Tongue (tissue), 2 donors: Measurements from ENCODE around the gene NPIPB4. TPM values are rescaled to one million over a fixed set of nuclear protein-coding genes. Genes with fewer than 3 reads are reported as not detected.

Experiments
- small RNA-seq: library from RNA; depleted of rRNA; stranded (forward); fragments of <200 nt; gene quantifications from one replicate; pipeline ENCODE3, GENCODE V24; 2014; ENCODE audit warnings: low replicate concordance
- total RNA-seq: library from RNA; depleted of rRNA; stranded (reverse); fragments of >200 nt; gene quantifications from one replicate; pipeline ENCODE4 v1.2.3, GENCODE V29; 2014

NPIPB4 gene
- total RNA-seq, 1 donor from 2014 or later, result 53.0 TPM

Small RNAs within 50 kb of the gene (small RNA-seq; reads per million reads assigned to genes)
- not detected for gene AC092375.3

Other genes starting within 250 kb of the NPIPB4 start
- gene IGSF6, start 205.1 kb downstream of the NPIPB4 start, total RNA-seq, result 1.3 TPM
- 0.10 TPM for gene OTOA, start 193.8 kb downstream of the NPIPB4 start, total RNA-seq
- gene UQCRC2, start 95.6 kb upstream of the NPIPB4 start, total RNA-seq, result 483 TPM
- gene PDZD9, start 143.4 kb upstream of the NPIPB4 start, total RNA-seq, result not detected
- gene MOSMO, start 150.4 kb upstream of the NPIPB4 start, total RNA-seq, result 20.9 TPM
- not detected for gene VWA3A, start 234.8 kb upstream of the NPIPB4 start, total RNA-seq